Pancreas (tissue), 10 donors: ENCODE results near the gene VWA5B1. TPM values are rescaled to one million over a fixed set of nuclear protein-coding genes. Genes with fewer than 3 reads are reported as not detected.

Experiments
- ATAC-seq, 4 donors: fragments of 200-7000 bp; cut with Tn5 transposase; one replicate each; pipeline versions ENCODE4 v1.8.0 to v1.9.1; 2020; ENCODE audit warnings: mild to moderate bottlenecking in 4 of 4, moderate library complexity in 4 of 4
- DNase-seq, 6 donors: peaks; one replicate each; pipeline ENCODE4 v3.0.0-alpha.2; 2020
- FAIRE-seq: peaks from 2 replicates; lab custom pipeline; 2012; peaks lifted over from hg19 to GRCh38; lab: Jason Lieb, UNC
- H3K27ac ChIP-seq, 4 donors: fragments of 200-600 bp; sonication (generic); 1 replicate in 3 of 4; 2 replicates in 1 of 4; pipeline versions ENCODE4 v1.5.0 to v1.8.0; 2020
- H3K27me3 ChIP-seq, 4 donors: fragments of 200-600 bp; one replicate each; pipeline ENCODE4 v1.8.0; 2021
- H3K36me3 ChIP-seq, 3 donors: fragments of 200-600 bp; sonication (generic) in 1 of 3; one replicate each; pipeline versions ENCODE4 v1.5.0 to v1.8.0; 2020 to 2021
- H3K4me1 ChIP-seq, 3 donors: fragments of 200-600 bp; one replicate each; pipeline ENCODE4 v1.8.0; 2021
- H3K4me3 ChIP-seq, 4 donors: fragments of 200-600 bp; sonication (generic) in 2 of 4; one replicate each; pipeline versions ENCODE4 v1.5.0 to v1.8.0; 2020 to 2021
- H3K9me3 ChIP-seq, 4 donors: fragments of 200-600 bp; one replicate each; pipeline ENCODE4 v1.8.0; 2021
- WGBS, 2 donors: extraction: QIAGEN DNeasy Blood & Tissue Kit; methylation state at CpG; one replicate each; pipeline ENCODE4 v1.1.7; 2013; 5-methylcytosine and 5-hydroxymethylcytosine counted together
- intact Hi-C, 3 donors: fragments of 100-400 bp; cut with DNase I; formaldehyde crosslinking; loops; one replicate each; pipeline versions ENCODE4 v1.11.1 to v1.14.2; 2022
- polyA plus RNA-seq, 2 donors: library from polyadenylated mRNA; stranded (reverse); fragments of 200-250 nt; gene quantifications; one replicate each; pipeline ENCODE4 v1.2.3, GENCODE V29; 2013
- total RNA-seq, 6 donors: library from RNA; stranded (reverse); fragmentation: NEBNext Ultra II Directional in 4 of 6; extraction: Animal tissue kit (Norgen Biotek cat#: 25700) in 4 of 6; gene quantifications; one replicate each; pipeline versions ENCODE4 v1.2.1 to v1.2.4, GENCODE V29; 2021 to 2023
- TF ChIP-seq, protein P1 (sequence below), 4 donors: fragments of 200-600 bp; sonication (generic) in 3 of 4; IDR thresholded peaks; one replicate each; pipeline versions ENCODE4 v1.5.0 to v1.8.0; 2021; ENCODE audit warnings: antibody characterized with exemption in 4 of 4
- donor health status: healthy with polysubstance abuse.
- donor health status: DM: no; HTN: no; CAD: no; lungs with moderate emphysema.
- donor health status: DM: no; HTN: no; CAD: no.
- donor health status: control.
- donor health status: control.
- donor health status: Bipolar disorder and iron deficiency.
- donor health status: DM: yes; HTN: yes; CAD: no.
- donor health status: DM: no; HTN: no; CAD: no.
- donor health status: DM: no; HTN: no; CAD: no.
- donor health status: DM: yes; HTN: yes; CAD: no.

VWA5B1 gene
- total and polyA plus RNA-seq, 8 donors = 0.16 to 0.70 (median 0.29) TPM; not detected in 1

DNA sequence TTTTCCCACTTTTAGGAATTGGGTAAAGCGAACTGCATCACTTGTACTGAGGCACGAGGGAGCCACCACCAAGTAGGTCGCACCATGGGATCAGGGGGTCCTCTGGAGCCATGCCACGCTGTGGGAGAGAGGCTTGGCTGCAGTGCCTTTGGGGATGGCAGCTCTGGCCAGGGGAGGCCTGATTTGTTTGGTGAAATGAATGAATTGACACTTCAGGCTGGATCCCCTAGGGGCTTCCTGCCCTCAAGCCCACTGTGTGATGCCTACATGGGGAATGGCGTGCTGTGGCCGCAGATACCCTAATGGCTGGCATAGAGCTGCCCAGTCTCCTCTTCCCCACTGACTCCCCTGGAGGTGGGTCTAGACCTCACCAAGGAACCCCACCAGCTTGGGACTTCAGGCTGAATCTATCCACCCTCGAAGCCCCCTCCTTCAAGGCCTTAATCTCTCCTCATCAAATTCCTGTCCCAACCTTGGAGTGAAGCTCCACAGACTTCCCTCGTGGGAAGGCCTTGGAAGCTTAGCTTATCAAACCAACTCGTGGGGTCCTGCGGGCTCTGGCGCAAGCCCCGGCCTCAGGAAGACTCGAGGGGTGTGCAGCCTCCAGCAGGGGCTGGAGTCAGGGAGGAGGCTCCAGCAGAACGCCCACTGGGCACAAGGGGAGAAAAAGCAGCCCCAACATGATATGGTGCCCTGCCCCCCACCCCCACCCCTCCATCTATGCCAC is 64.6 kb downstream of the VWA5B1 start:
- FAIRE-seq = no peak

DNA sequence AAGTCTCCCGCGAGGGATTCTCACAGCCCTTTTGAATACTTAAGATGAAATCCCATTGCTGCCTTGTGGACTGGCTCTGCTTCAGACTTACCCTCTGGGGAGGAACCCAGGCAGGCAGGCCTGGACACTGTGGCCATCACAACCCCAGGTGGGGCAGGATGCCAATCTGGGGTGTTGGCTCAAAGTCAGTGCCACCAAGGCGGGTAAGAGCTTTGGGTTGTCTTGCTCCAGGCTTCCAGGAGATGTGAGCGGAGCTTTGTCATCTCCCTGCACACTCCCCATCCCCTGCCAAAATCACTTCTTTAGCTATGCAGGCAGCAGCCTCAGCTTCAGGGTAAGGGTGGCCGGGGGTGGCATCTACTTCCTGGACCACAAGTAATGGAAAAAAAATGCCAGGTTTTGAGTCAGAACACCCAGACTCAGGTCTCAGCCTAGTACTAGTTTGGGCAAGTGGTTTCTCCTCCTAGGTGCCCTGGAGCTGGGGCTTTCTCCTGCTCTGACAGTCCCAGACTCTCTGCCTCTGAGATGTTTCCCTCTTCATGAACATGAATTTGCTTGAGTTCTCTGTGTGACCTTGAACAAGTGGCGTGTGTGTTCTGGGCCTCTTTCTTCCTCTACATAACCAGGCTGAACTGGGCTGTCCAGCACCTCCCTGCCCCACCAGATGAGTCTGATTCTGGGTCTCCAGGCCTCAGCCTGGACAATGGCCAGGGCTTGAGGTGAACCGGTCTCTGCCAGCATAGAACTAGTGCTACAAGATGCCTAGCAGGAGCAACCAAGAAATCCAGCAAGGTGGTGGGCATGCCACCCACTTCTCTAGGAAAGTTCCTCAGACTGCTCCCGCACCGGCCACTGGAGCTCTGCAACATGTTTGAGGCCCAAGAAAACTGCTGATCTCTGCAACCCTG is 65.4 kb downstream of the VWA5B1 start:
- Histone ChIP-seq H3K36me3 (no peaks in the 10 kb centered on the region), H3K27ac (no peak overlapping the region), H3K27me3 (no peaks in the 10 kb centered on the region), H3K4me3 (no peak overlapping the region), H3K4me1 (peaks cover 0 to 14% (median 14%) of the 10 kb centered on the region in 3 donors), H3K9me3 (no peaks in the 10 kb centered on the region)
- ATAC-seq (no peak), FAIRE-seq (no peak), DNase-seq (no peak)
- TF ChIP-seq, protein P1, sequence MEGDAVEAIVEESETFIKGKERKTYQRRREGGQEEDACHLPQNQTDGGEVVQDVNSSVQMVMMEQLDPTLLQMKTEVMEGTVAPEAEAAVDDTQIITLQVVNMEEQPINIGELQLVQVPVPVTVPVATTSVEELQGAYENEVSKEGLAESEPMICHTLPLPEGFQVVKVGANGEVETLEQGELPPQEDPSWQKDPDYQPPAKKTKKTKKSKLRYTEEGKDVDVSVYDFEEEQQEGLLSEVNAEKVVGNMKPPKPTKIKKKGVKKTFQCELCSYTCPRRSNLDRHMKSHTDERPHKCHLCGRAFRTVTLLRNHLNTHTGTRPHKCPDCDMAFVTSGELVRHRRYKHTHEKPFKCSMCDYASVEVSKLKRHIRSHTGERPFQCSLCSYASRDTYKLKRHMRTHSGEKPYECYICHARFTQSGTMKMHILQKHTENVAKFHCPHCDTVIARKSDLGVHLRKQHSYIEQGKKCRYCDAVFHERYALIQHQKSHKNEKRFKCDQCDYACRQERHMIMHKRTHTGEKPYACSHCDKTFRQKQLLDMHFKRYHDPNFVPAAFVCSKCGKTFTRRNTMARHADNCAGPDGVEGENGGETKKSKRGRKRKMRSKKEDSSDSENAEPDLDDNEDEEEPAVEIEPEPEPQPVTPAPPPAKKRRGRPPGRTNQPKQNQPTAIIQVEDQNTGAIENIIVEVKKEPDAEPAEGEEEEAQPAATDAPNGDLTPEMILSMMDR (IDR thresholded peaks at IDR 0.05) = no peak
- 68 to 70% methylated on average over 8 to 9 of the region's 9 CpGs for WGBS, 2 donors
- intact Hi-C loops = no loop called here

More for the DNA sequence above, 64.6 kb downstream of the VWA5B1 start:
- WGBS, 2 donors = 88 to 93% methylated on average over 14 of the region's 14 CpGs
- TF ChIP-seq, protein P1 (IDR thresholded peaks at IDR 0.05) = no peak
- H3K4me1 ChIP-seq = peaks cover 0 to 14% (median 14%) of the 10 kb centered on the region in 3 donors
- H3K27me3 ChIP-seq = no peaks in the 10 kb centered on the region
- ATAC-seq = no peak
- H3K27ac ChIP-seq = no peak overlapping the region
- intact Hi-C loops = no loop called here
- no peak for DNase-seq
- H3K9me3 ChIP-seq = no peaks in the 10 kb centered on the region
- H3K36me3 ChIP-seq = no peaks in the 10 kb centered on the region
- H3K4me3 ChIP-seq = no peak overlapping the region

DNA sequence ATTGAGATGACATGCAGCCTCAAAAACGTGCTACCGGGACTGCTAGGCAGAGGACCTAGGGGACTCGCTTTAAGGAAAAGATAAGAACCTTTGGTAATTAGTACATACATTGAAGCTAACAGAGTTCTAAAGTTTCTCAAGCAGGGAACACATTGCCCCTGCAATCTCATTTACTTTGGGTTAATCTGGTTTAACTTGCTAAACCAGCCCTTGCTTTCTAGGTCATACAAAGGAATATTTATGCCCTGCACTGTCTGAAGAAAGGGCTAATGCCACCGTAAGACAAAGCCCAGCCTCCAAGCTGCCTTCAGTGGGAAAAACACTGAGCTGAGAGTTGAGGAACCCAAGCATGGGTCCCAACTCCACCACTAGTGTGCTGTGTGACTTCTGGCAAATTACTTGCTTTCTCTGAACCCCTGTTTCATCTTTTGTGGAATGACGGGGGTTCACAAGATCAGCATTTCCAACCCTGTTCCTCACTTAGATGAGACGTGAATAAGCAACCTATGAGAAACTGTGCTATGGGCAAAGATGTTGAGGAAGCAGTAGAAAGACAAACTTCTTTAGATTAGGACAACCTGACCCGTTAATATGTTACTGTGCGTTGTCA is 66.3 kb downstream of the VWA5B1 start:
- DNase-seq = no peak
- TF ChIP-seq, protein P1 (IDR thresholded peaks at IDR 0.05) = no peak
- no peak for ATAC-seq
- Histone ChIP-seq H3K36me3 (no peaks in the 10 kb centered on the region), H3K27me3 (no peaks in the 10 kb centered on the region), H3K27ac (no peak overlapping the region), H3K4me1 (peaks cover 0 to 14% (median 14%) of the 10 kb centered on the region in 3 donors), H3K9me3 (no peaks in the 10 kb centered on the region), H3K4me3 (no peak overlapping the region)
- WGBS, 2 donors = 68 to 78% methylated on average over 8 of the region's 8 CpGs
- intact Hi-C loops = no loop called here
- no peak for FAIRE-seq

DNA sequence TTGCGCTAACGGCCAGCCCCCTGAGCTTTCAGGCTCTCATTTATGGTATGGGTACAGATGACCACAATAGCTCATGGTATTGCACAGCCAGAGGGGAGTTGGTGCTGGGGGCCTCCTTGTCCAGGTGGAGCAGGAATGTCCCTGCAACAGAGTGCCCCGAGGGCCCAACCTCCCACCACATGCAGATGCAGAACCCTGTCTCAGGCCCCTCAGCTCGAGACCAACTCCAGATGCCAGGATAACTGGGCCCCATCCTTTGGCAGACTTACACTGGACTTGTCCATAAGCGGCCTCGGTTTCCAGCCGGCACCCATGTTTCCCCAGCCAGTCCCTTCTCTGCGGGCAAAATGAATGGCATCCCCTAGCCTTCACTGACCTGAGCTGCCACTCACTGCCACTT is 67.1 kb downstream of the VWA5B1 start:
- intact Hi-C loops = no loop called here
- H3K4me3 ChIP-seq = no peak overlapping the region
- H3K36me3 ChIP-seq = no peaks in the 10 kb centered on the region
- H3K4me1 ChIP-seq = peaks cover 0 to 14% (median 14%) of the 10 kb centered on the region in 3 donors
- 91 to 94% methylated on average over 8 of the region's 8 CpGs for WGBS, 2 donors
- no peaks in the 10 kb centered on the region for H3K27me3 ChIP-seq
- FAIRE-seq (no peak), DNase-seq (no peak), ATAC-seq (no peak)
- TF ChIP-seq, protein P1 (IDR thresholded peaks at IDR 0.05) = no peak
- no peaks in the 10 kb centered on the region for H3K9me3 ChIP-seq
- no peak overlapping the region for H3K27ac ChIP-seq
